ENCODE measurements around the gene ADAMTSL3. TPM values are rescaled to one million over a fixed set of nuclear protein-coding genes. Genes with fewer than 3 reads are reported as not detected.

ADAMTSL3 gene, protein sequence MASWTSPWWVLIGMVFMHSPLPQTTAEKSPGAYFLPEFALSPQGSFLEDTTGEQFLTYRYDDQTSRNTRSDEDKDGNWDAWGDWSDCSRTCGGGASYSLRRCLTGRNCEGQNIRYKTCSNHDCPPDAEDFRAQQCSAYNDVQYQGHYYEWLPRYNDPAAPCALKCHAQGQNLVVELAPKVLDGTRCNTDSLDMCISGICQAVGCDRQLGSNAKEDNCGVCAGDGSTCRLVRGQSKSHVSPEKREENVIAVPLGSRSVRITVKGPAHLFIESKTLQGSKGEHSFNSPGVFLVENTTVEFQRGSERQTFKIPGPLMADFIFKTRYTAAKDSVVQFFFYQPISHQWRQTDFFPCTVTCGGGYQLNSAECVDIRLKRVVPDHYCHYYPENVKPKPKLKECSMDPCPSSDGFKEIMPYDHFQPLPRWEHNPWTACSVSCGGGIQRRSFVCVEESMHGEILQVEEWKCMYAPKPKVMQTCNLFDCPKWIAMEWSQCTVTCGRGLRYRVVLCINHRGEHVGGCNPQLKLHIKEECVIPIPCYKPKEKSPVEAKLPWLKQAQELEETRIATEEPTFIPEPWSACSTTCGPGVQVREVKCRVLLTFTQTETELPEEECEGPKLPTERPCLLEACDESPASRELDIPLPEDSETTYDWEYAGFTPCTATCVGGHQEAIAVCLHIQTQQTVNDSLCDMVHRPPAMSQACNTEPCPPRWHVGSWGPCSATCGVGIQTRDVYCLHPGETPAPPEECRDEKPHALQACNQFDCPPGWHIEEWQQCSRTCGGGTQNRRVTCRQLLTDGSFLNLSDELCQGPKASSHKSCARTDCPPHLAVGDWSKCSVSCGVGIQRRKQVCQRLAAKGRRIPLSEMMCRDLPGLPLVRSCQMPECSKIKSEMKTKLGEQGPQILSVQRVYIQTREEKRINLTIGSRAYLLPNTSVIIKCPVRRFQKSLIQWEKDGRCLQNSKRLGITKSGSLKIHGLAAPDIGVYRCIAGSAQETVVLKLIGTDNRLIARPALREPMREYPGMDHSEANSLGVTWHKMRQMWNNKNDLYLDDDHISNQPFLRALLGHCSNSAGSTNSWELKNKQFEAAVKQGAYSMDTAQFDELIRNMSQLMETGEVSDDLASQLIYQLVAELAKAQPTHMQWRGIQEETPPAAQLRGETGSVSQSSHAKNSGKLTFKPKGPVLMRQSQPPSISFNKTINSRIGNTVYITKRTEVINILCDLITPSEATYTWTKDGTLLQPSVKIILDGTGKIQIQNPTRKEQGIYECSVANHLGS (N-terminal part only)
- 0.10 and 0.23 TPM in 2 replicates for total RNA-seq (2014; rRNA removed; shearing (Covaris generic); ENCODE audit: low replicate concordance)

DNA sequence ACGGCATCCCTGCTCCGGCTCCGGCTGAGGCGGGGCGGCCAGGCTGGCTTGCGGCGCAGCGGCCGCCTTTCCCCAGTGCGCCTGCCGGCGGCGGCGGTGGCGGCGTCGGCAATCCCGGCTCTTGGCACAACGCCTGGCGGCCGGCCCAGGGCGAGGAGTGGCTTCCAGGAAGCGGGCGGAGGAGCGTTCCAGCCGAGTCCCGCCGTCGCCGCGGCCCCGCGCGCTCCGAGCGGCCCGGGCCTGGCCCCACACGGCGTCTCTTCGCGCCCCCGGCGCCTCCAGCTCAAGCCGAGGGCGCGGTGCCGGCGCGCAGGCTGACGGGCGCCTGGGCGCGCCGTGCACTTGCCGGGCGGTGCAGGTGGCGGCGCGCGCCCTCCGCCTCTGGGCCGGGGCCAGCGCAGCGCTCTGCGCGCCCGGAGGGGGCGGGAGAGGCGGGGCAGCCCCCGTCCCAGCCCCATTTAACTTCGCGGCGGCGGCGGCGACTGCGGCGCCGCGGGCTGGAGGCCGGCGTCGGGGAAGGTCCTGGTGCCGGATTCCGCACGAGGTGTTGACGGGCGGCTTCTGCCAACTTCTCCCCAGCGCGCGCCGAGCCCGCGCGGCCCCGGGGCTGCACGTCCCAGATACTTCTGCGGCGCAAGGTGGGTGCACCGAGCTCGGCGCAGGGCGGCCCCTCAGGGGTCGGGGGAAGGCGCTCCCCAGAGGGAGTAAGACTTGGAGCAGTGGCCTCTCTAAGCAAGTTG lies at the start of gene ADAMTSL3:
Gene ADAMTSL3 (plus strand): TSS at position 485 of the 740 bp plus-strand sequence. CDS start 1,639 bp downstream, outside the sequence.
- peak; percentile 69 for DNase-seq
- peak within 1 kb of the TSS; percentile 34 for H3K4me3 ChIP-seq

DNA sequence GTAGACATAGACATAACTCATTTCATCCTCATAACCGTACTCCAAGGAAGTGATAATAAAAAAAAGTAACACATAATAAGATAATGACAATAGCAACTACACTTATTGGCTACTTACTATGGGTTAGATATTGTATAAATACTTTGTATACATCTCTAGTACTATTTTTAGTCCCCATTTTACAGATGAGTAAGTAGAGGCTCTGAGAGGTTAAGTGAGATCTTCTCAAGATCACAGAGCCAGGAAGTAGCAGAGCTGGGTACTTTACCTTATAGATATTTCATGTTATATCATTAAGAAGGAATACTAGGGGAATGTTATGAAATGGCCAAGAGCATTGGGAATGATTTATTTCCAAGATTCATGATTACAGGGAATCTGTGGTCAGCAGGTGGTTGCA lies 49.4 kb upstream of the ADAMTSL3 start:
- Histone ChIP-seq H3K9me3 (peaks cover 8% of the 10 kb centered on the region; the same call in 1 of the 2 replicates), H3K36me3 (no peaks in the 10 kb centered on the region), H3K4me3 (no peak overlapping the region), H3K27me3 (0 out of 2 replicates have a peak, but pooled peaks cover 2% of the 10 kb centered on the region)
- no peak for DNase-seq

More for the DNA sequence above, at the start of gene ADAMTSL3:
- peaks cover 41% of the 10 kb centered on the region for H3K27me3 ChIP-seq
- no peaks in the 10 kb centered on the region for H3K9me3 ChIP-seq
- no peaks in the 10 kb centered on the region for H3K36me3 ChIP-seq

DNA sequence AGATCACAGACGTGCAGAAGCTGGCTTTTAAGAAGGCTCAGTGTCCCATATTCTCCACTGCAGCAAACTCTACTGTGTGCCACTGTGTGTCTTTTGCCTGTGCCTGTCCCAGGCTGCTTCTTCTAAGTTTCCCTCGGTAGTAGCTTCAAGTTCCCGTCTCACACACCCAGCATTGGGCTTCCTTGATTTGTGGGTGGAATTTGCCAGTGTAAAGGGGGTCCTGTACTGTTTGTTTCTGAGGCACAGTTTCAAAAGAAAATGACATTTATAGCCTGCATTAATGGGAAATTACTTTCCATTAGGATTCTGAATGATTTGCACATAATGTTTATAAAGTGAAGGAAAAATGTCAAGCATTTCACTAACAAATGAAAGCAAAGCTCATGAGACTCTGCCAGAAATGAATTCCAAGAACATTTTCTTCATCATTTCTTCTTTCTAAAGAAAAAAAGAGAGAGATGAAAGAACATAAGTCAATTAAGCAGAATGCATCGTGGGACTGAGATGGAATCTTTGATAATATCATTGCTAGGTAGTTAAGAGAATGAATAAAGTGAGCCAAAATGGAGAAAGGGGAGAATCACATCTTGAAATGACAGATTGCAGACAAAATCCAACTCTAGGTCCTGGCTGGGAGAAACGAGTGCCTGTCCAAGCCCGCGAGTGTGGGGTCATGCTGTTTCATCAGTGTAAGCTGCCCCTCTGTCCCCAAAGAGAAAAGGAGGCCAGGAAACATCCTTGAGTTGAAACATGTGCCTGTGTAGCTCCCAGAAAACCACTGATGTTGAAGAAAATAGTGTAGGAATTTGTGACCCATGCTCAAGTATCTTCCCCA lies 48.6 kb upstream of the ADAMTSL3 start:
- DNase-seq: no peak
- H3K9me3 ChIP-seq: peaks cover 8% of the 10 kb centered on the region; the same call in 1 of the 2 replicates
- no peak overlapping the region for H3K4me3 ChIP-seq
- H3K36me3 ChIP-seq: no peaks in the 10 kb centered on the region
- 0 out of 2 replicates have a peak, but pooled peaks cover 2% of the 10 kb centered on the region for H3K27me3 ChIP-seq

DNA sequence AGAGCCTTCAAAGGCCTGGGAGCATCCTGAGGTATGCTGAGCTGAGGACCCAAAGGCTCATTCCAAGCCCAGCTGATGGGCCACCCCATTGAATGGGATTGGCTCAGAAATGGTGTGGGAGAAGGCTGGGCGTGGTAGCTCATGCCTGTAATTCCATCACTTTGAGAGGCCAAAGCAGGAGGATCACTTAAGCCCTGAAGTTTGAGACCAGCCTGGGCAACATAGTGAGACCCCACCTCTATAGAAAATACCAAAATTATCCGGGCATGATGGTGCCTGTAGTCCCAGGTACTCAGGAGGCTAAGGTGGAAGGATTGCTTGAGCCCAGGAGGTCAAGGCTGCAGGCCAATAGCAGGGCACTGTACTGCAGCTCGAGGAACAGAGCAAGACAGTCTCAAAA lies 43.8 kb upstream of the ADAMTSL3 start:
- no peaks in the 10 kb centered on the region for H3K9me3 ChIP-seq
- H3K27me3 ChIP-seq: 0 out of 2 replicates have a peak, but pooled peaks cover 2% of the 10 kb centered on the region
- no peaks in the 10 kb centered on the region for H3K36me3 ChIP-seq
- DNase-seq: no peak
- no peak overlapping the region for H3K4me3 ChIP-seq

DNA sequence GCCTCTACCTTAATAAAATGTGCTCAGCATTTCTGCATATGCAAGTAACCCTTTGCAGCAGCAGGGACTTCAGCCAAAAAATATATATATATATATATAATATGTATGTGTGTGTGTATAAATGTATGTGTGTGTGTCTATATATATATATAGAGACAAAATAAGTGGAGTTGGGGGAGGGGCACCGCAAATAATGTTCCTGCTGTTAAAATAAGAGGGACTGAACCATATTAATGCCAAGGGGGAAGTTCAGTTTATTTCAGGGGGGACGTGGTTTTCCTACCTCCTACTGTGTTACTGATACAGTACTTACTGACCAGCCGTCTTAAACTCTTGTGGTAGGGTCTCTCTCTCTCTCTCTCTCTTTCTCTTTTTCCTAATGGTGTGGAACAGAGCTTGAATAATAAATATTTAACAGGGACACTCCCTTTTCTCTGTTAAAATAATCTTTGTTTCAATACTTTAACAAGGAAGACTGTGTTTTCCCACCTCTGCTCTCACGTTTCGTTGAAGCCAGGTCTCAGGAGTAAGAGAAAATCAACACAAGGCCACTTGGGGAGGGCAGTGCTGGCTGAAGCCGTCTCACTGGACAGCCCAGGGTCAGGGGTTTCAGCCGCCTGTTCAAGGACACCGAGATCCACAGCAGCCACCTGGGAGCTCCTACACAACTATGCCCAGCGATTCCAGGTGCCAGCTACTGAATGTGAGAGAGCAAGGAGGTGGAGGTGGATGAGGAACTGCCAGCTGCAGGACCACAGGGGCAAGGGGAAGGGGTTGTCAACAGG lies 42.8 kb upstream of the ADAMTSL3 start:
- H3K36me3 ChIP-seq: no peaks in the 10 kb centered on the region
- H3K27me3 ChIP-seq: 0 out of 2 replicates have a peak, but pooled peaks cover 2% of the 10 kb centered on the region
- no peaks in the 10 kb centered on the region for H3K9me3 ChIP-seq
- H3K4me3 ChIP-seq: no peak overlapping the region
- no peak for DNase-seq

DNA sequence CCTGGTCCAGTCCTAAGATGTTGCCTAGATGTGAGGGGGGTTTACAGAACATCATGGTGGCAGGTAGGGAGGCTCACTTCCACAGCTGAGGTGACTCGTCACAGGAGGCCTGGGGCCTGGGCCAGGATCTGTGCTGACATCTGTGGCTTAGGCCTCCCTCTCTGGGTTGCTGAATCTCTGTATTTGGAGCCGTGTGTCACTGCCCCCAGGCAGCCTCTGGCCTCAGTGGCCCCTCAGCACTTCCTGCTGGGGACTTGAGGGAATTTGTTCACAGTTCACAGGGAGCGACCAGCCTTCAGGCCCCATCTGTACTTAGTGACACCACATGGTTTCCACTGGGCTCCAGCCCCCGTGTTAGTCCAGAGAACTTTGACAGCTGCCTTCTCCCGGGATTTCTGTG lies 41.7 kb upstream of the ADAMTSL3 start:
- no peak overlapping the region for H3K4me3 ChIP-seq
- H3K9me3 ChIP-seq: no peaks in the 10 kb centered on the region
- no peak for DNase-seq
- H3K36me3 ChIP-seq: no peaks in the 10 kb centered on the region
- no peaks in the 10 kb centered on the region for H3K27me3 ChIP-seq

DNA sequence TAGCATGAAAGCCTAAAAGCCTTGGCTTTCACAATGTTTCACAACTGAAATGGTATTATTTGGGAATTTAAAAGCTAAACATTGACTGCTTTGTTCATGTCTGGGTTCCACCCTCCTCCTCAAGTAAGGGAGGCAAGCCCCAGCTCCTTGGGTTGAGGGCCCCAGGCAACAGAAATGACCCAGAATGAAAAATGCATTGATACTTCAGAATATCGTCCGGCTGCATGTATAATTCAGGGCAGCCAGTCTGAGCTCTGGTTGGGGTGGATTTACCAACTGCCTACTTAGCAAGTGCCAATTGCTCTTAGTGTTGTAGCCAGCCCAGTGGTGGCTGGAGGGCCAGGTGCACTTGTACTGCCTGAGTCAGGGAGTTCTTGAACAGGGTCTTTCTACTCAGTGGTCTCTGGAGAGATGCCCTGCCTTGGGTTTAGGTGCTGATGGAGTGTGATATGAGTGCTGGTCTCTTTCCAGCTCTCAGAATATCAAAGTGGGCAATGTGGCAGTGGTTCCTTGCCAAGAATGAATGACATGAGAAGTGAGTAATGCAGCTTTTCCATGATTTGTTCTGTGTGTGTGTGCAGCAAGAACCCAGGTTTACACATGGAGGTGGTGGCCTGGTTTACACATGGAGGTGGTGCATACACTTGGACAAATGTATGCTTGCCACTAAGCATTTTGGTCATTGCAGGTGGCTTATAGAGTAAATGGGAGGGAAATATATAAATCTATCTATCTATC lies 40.9 kb upstream of the ADAMTSL3 start:
- H3K36me3 ChIP-seq: no peaks in the 10 kb centered on the region
- no peaks in the 10 kb centered on the region for H3K9me3 ChIP-seq
- no peak for DNase-seq
- H3K4me3 ChIP-seq: no peak overlapping the region
- H3K27me3 ChIP-seq: no peaks in the 10 kb centered on the region

DNA sequence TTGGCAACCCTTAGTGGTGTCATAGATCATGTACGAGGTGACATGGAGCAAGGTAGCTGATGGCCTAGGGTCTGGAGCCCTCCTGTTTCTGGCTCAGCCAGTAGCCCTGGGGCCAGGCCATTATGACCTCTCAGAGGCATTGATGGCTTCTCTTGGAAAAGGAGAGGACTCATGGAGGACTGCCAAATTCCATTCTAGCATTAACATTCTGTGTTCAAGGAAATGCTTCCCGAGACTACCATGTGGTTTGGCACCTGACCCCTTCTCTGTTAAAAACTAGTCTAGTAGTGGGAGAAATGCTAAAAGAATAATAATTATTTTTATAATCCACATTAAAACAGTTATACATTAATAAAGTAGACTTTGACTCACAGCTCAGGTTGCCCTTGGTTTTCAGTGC lies 40.2 kb upstream of the ADAMTSL3 start:
- Histone ChIP-seq H3K9me3 (no peaks in the 10 kb centered on the region), H3K4me3 (no peak overlapping the region), H3K36me3 (no peaks in the 10 kb centered on the region), H3K27me3 (no peaks in the 10 kb centered on the region)
- peak; percentile 37 for DNase-seq

DNA sequence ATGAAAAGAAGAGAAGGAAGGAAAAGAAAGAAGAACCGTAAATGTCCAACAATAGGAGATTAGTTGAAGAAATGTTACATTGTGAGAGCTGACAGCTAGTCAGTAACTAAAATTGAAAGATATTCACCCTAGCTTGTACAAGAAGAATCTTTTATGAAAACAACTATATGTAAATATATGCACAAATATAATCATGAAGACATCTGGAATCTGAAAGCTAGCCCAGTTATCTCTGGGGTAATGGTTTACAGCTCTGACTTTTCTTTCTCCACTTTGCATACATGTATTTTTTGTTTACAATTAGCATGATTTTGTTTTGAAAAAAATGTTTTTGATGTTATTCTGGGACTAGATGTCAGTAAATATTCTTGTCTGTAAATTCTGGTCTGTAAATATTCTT lies 37.1 kb upstream of the ADAMTSL3 start:
- DNase-seq: no peak
- H3K9me3 ChIP-seq: no peaks in the 10 kb centered on the region
- no peak overlapping the region for H3K4me3 ChIP-seq
- H3K36me3 ChIP-seq: no peaks in the 10 kb centered on the region
- H3K27me3 ChIP-seq: no peaks in the 10 kb centered on the region

DNA sequence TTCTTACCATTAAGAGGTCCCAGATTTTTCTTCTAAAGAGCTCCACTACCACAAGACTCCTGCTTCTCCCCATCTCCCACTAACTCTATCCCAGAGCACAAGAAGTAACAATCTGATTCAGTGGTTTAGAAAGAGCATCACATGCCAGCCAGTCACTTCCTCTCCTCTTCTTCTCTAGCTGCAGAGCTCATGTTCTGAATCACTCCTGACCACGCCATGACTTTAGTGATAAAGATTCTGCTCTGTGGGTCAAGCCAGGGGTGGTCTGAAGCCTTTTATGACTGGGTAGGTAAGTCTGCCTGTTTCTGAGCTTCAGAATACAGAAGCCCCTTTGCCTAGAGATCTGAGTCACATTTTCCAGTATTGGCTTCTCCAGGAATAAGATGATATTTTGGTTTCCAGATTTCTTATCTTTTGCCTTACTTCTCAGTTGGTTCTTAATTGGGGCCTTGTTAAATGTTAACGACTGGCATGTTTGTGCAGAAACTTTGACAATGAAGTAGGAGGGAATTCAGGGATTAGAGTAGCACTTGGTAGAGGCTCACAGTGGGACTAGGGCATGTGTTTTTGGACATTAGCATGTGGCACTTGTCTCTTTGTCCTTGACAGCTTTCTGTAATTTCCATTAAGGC lies 27.6 kb upstream of the ADAMTSL3 start:
- peak; percentile 7 for DNase-seq
- Histone ChIP-seq H3K27me3 (no peaks in the 10 kb centered on the region), H3K9me3 (no peaks in the 10 kb centered on the region), H3K36me3 (no peaks in the 10 kb centered on the region), H3K4me3 (no peak overlapping the region)

DNA sequence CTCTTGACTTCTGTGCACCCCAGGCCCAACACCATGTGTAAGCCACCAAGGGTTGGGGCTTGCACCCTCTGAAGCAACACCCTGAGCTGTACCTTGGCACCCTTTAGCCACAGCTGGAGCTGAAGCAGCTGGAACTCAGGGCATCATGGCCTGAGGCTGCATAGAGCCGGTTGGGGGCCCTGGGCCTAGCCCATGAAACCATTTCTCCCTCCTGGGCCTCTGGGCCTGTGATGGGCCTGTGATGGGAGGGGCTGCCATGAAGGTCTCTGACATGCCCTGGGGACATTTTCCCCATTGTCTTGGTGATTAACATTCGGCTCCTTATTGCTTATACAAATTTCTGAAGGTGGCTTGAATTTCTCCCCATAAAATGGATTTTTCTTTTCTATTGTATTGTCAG lies 22.4 kb upstream of the ADAMTSL3 start:
- no peak for DNase-seq
- Histone ChIP-seq H3K27me3 (no peaks in the 10 kb centered on the region; the same call in 1 of the 2 replicates), H3K9me3 (no peaks in the 10 kb centered on the region), H3K36me3 (no peaks in the 10 kb centered on the region), H3K4me3 (no peak overlapping the region)

DNA sequence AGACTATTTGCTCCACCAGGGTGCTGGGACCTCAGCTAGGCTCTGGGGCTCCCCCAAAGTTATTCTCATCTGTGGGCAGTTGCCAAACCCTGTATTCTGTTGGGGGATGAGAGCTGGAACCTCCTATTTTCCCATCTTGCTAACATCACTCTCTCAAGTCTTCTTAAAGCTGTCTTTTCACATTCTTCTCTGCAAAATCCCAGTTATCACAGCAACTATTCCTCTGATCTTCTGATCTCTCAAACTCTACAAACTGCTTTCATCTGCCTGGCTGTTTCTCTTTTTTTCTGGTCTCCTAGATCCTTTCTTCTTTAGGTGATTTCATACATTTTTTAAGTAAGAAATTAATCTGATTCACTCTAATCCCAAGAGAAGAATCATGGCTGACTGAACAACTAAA lies 10.7 kb upstream of the ADAMTSL3 start:
- H3K36me3 ChIP-seq: no peaks in the 10 kb centered on the region
- peaks cover 3% of the 10 kb centered on the region; the same call in 1 of the 2 replicates for H3K9me3 ChIP-seq
- peaks cover 3% of the 10 kb centered on the region; the same call in 1 of the 2 replicates for H3K27me3 ChIP-seq
- DNase-seq: no peak
- no peak overlapping the region for H3K4me3 ChIP-seq

DNA sequence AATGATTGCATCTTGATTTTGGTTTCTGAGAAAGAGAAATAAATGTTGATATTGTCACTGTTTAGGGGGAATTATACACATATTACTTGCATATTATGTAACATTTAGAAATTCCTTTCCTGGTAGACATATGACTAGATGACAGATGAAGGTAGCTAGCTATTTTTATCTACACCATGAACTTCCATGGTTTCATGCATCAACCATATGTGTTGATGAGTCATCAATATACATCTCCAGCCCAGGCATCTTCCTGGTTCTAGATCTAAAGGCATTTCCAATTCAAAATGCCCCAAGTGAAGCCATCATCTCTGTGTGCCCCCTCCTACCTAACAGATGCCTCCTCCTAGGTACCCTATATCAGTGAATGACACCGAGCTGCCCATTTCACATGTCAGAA lies 9.5 kb upstream of the ADAMTSL3 start:
- no peak for DNase-seq
- no peaks in the 10 kb centered on the region for H3K36me3 ChIP-seq
- H3K4me3 ChIP-seq: no peak overlapping the region
- H3K27me3 ChIP-seq: peaks cover 3% of the 10 kb centered on the region; the same call in 1 of the 2 replicates
- peaks cover 3% of the 10 kb centered on the region; the same call in 1 of the 2 replicates for H3K9me3 ChIP-seq
